ENCODE measurements around the gene BSPRY.

BSPRY gene

GRCh38 chr9:113317777-113318176 lies 31.6 kb upstream of the BSPRY start:
- H3K4me3 ChIP-seq (ENCODE audit: low read length in 2 of 2), result no peak overlapping the region
- H3K27me3 ChIP-seq (ENCODE audit: control insufficient read depth in 3 of 3, insufficient read depth in 3 of 3, low read depth in 1 of 3, low read length in 3 of 3), result no peaks in the 10 kb centered on the region
- no peak overlapping the region for H2AFZ ChIP-seq (ENCODE audit: low read length)
- WGBS, 2 donors (ENCODE audit: extremely low coverage in 2 of 2, insufficient read length in 2 of 2, insufficient replicate concordance in 1 of 2), result no CpG with 5 or more reads among the region's 2 CpGs
- H4K91ac ChIP-seq (ENCODE audit: low read depth, low read length, poor library complexity), result no peak overlapping the region
- no peak overlapping the region for H2BK12ac ChIP-seq (ENCODE audit: low read length)
- no peak overlapping the region for H3K4me2 ChIP-seq (ENCODE audit: insufficient read depth, low read length, poor library complexity, severe bottlenecking)
- no peak overlapping the region for H2BK5ac ChIP-seq (ENCODE audit: low read length)
- no peak for DNase-seq (ENCODE audit: low spot score)
- no peak overlapping the region for H3K4ac ChIP-seq (ENCODE audit: low read length)
- no peak overlapping the region for H2AK5ac ChIP-seq (ENCODE audit: low read depth, low read length)
- H3K9ac ChIP-seq (ENCODE audit: low read depth, low read length, poor library complexity), result no peak overlapping the region
- no peak overlapping the region for H3K23ac ChIP-seq (ENCODE audit: low read depth, low read length, poor library complexity)
- no peak overlapping the region for H3K18ac ChIP-seq (ENCODE audit: low read length)
- H3K79me1 ChIP-seq (ENCODE audit: low read depth, low read length), result no peaks in the 10 kb centered on the region
- no peaks in the 10 kb centered on the region for H3K9me3 ChIP-seq (replicated peaks in 1 of 2; ENCODE audit: control insufficient read depth in 2 of 2, insufficient read depth in 1 of 2, low read depth in 1 of 2, low read length in 2 of 2)
- no peak overlapping the region for H4K8ac ChIP-seq (ENCODE audit: low read depth, low read length)
- peaks cover 2 to 9% of the 10 kb centered on the region in 2 donors for H3K4me1 ChIP-seq (ENCODE audit: control insufficient read depth in 2 of 2, insufficient read depth in 1 of 2, low read depth in 1 of 2, low read length in 2 of 2)
- no peak overlapping the region for H2BK15ac ChIP-seq (ENCODE audit: low read length)
- no peak overlapping the region for H3K14ac ChIP-seq (ENCODE audit: low read length)
- no peaks in the 10 kb centered on the region for H3K36me3 ChIP-seq (replicated peaks in 1 of 2; ENCODE audit: control insufficient read depth in 2 of 2, insufficient read depth in 2 of 2, low read length in 2 of 2)
- H3K27ac ChIP-seq (replicated peaks; ENCODE audit: low read length), result no peak overlapping the region
- H2BK120ac ChIP-seq (ENCODE audit: low read depth, low read length), result no peak overlapping the region

DNA sequence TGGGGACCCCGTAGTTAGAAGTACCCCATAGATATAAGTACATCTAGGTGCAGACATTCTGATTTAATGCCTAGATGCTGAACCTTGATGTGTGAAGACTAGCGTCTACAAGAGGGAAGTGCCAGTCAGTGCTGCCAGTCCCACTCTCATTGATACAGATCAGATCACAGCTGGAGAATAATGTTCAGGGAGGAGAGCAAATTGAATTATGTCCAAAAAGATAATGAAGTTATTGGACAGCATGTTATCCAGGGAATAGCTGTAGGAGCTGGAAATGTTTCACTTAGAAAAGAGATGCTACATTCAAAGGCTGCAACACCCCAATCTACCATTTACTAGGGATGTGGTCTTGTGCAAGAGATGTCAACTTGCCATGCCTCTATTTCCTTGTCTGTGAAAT lies 30.3 kb upstream of the BSPRY start:
- H3K9me3 ChIP-seq (replicated peaks in 1 of 2; ENCODE audit: control insufficient read depth in 2 of 2, insufficient read depth in 1 of 2, low read depth in 1 of 2, low read length in 2 of 2), result no peaks in the 10 kb centered on the region
- no peak overlapping the region for H2AFZ ChIP-seq (ENCODE audit: low read length)
- no peak overlapping the region for H3K14ac ChIP-seq (ENCODE audit: low read length)
- no peak overlapping the region for H3K23ac ChIP-seq (ENCODE audit: low read depth, low read length, poor library complexity)
- no peak overlapping the region for H4K8ac ChIP-seq (ENCODE audit: low read depth, low read length)
- peaks cover 2 to 9% of the 10 kb centered on the region in 2 donors for H3K4me1 ChIP-seq (ENCODE audit: control insufficient read depth in 2 of 2, insufficient read depth in 1 of 2, low read depth in 1 of 2, low read length in 2 of 2)
- H3K4me3 ChIP-seq (ENCODE audit: low read length in 2 of 2), result no peak overlapping the region
- H3K18ac ChIP-seq (ENCODE audit: low read length), result no peak overlapping the region
- no peak overlapping the region for H2BK12ac ChIP-seq (ENCODE audit: low read length)
- H2BK120ac ChIP-seq (ENCODE audit: low read depth, low read length), result no peak overlapping the region
- DNase-seq (ENCODE audit: low spot score), result no peak
- no peak overlapping the region for H3K4me2 ChIP-seq (ENCODE audit: insufficient read depth, low read length, poor library complexity, severe bottlenecking)
- no CpG with 5 or more reads among the region's 2 CpGs for WGBS, 2 donors (ENCODE audit: extremely low coverage in 2 of 2, insufficient read length in 2 of 2, insufficient replicate concordance in 1 of 2)
- no peak overlapping the region for H4K91ac ChIP-seq (ENCODE audit: low read depth, low read length, poor library complexity)
- no peaks in the 10 kb centered on the region for H3K79me1 ChIP-seq (ENCODE audit: low read depth, low read length)
- no peaks in the 10 kb centered on the region for H3K36me3 ChIP-seq (replicated peaks in 1 of 2; ENCODE audit: control insufficient read depth in 2 of 2, insufficient read depth in 2 of 2, low read length in 2 of 2)
- no peak overlapping the region for H3K27ac ChIP-seq (replicated peaks; ENCODE audit: low read length)
- H3K9ac ChIP-seq (ENCODE audit: low read depth, low read length, poor library complexity), result no peak overlapping the region
- H2BK5ac ChIP-seq (ENCODE audit: low read length), result no peak overlapping the region
- H2BK15ac ChIP-seq (ENCODE audit: low read length), result no peak overlapping the region
- no peaks in the 10 kb centered on the region for H3K27me3 ChIP-seq (ENCODE audit: control insufficient read depth in 3 of 3, insufficient read depth in 3 of 3, low read depth in 1 of 3, low read length in 3 of 3)
- H2AK5ac ChIP-seq (ENCODE audit: low read depth, low read length), result no peak overlapping the region
- no peak overlapping the region for H3K4ac ChIP-seq (ENCODE audit: low read length)

DNA sequence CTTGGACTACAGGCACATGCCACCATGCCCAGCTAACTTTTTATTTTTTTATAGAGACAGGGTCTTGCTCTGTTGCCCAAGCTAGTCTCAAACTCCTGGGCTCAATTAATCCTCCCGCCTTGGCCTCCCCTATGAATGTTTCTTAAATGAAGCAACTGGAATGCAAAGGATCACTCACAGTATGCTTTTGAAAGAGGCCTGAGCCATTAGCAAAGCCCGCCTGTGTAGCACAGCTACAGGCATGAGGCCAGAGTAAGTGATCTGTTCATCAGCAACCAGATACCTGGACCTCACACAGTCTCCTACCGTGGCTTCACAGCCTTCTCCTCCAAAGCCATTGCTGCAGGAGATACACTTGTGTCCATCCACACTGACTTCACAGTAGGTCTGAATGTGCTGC lies 29.3 kb upstream of the BSPRY start:
- WGBS, 2 donors (ENCODE audit: extremely low coverage in 2 of 2, insufficient read length in 2 of 2, insufficient replicate concordance in 1 of 2), result no CpG with 5 or more reads among the region's 3 CpGs
- Histone ChIP-seq H3K4ac (ENCODE audit: low read length) (no peak overlapping the region), H3K14ac (ENCODE audit: low read length) (no peak overlapping the region), H3K4me3 (ENCODE audit: low read length in 2 of 2) (no peak overlapping the region), H2BK5ac (ENCODE audit: low read length) (no peak overlapping the region), H3K9me3 (replicated peaks in 1 of 2; ENCODE audit: control insufficient read depth in 2 of 2, insufficient read depth in 1 of 2, low read depth in 1 of 2, low read length in 2 of 2) (no peaks in the 10 kb centered on the region), H2AFZ (ENCODE audit: low read length) (no peak overlapping the region), H2BK15ac (ENCODE audit: low read length) (no peak overlapping the region), H4K91ac (ENCODE audit: low read depth, low read length, poor library complexity) (no peak overlapping the region), H2BK12ac (ENCODE audit: low read length) (no peak overlapping the region), H2BK120ac (ENCODE audit: low read depth, low read length) (no peak overlapping the region), H3K4me2 (ENCODE audit: insufficient read depth, low read length, poor library complexity, severe bottlenecking) (no peak overlapping the region), H3K36me3 (replicated peaks in 1 of 2; ENCODE audit: control insufficient read depth in 2 of 2, insufficient read depth in 2 of 2, low read length in 2 of 2) (no peaks in the 10 kb centered on the region), H3K27ac (replicated peaks; ENCODE audit: low read length) (no peak overlapping the region), H3K9ac (ENCODE audit: low read depth, low read length, poor library complexity) (no peak overlapping the region), H3K79me1 (ENCODE audit: low read depth, low read length) (no peaks in the 10 kb centered on the region), H3K23ac (ENCODE audit: low read depth, low read length, poor library complexity) (no peak overlapping the region), H3K27me3 (ENCODE audit: control insufficient read depth in 3 of 3, insufficient read depth in 3 of 3, low read depth in 1 of 3, low read length in 3 of 3) (no peaks in the 10 kb centered on the region), H3K18ac (ENCODE audit: low read length) (no peak overlapping the region), H4K8ac (ENCODE audit: low read depth, low read length) (no peak overlapping the region), H3K4me1 (ENCODE audit: control insufficient read depth in 2 of 2, insufficient read depth in 1 of 2, low read depth in 1 of 2, low read length in 2 of 2) (peaks cover 2 to 9% of the 10 kb centered on the region in 2 donors), H2AK5ac (ENCODE audit: low read depth, low read length) (no peak overlapping the region)
- no peak for DNase-seq (ENCODE audit: low spot score)

- Histone ChIP-seq H2BK5ac (ENCODE audit: low read length) (no peak overlapping the region), H3K9me3 (replicated peaks in 1 of 2; ENCODE audit: control insufficient read depth in 2 of 2, insufficient read depth in 1 of 2, low read depth in 1 of 2, low read length in 2 of 2) (no peaks in the 10 kb centered on the region), H3K79me1 (ENCODE audit: low read depth, low read length) (no peaks in the 10 kb centered on the region), H3K36me3 (replicated peaks in 1 of 2; ENCODE audit: control insufficient read depth in 2 of 2, insufficient read depth in 2 of 2, low read length in 2 of 2) (no peaks in the 10 kb centered on the region), H3K4me2 (ENCODE audit: insufficient read depth, low read length, poor library complexity, severe bottlenecking) (no peak overlapping the region), H3K27ac (replicated peaks; ENCODE audit: low read length) (no peak overlapping the region), H3K9ac (ENCODE audit: low read depth, low read length, poor library complexity) (no peak overlapping the region), H3K27me3 (ENCODE audit: control insufficient read depth in 3 of 3, insufficient read depth in 3 of 3, low read depth in 1 of 3, low read length in 3 of 3) (no peaks in the 10 kb centered on the region), H3K23ac (ENCODE audit: low read depth, low read length, poor library complexity) (no peak overlapping the region), H3K4me1 (ENCODE audit: control insufficient read depth in 2 of 2, insufficient read depth in 1 of 2, low read depth in 1 of 2, low read length in 2 of 2) (no peaks in the 10 kb centered on the region), H4K8ac (ENCODE audit: low read depth, low read length) (no peak overlapping the region), H2AFZ (ENCODE audit: low read length) (no peak overlapping the region), H3K14ac (ENCODE audit: low read length) (no peak overlapping the region), H2AK5ac (ENCODE audit: low read depth, low read length) (no peak overlapping the region), H4K91ac (ENCODE audit: low read depth, low read length, poor library complexity) (no peak overlapping the region), H2BK15ac (ENCODE audit: low read length) (no peak overlapping the region), H3K18ac (ENCODE audit: low read length) (no peak overlapping the region), H3K4me3 (ENCODE audit: low read length in 2 of 2) (no peak overlapping the region), H2BK120ac (ENCODE audit: low read depth, low read length) (no peak overlapping the region), H3K4ac (ENCODE audit: low read length) (no peak overlapping the region), H2BK12ac (ENCODE audit: low read length) (no peak overlapping the region)
- WGBS, 2 donors (ENCODE audit: extremely low coverage in 2 of 2, insufficient read length in 2 of 2, insufficient replicate concordance in 1 of 2), result no CpG with 5 or more reads among the region's 6 CpGs
- DNase-seq (ENCODE audit: low spot score), result no peak
Measured at GRCh38 chr9:113322671-113323070, 26.7 kb upstream of the BSPRY start.

Data from neuronal stem cell (in vitro differentiated cells).